CD14-positive monocyte (primary cell): ENCODE data around the gene ZNF684. TPM values are rescaled to one million over a fixed set of nuclear protein-coding genes. Genes with fewer than 3 reads are reported as not detected.

Experiments
- DNase-seq, 3 donors: peaks; one replicate each; pipeline ENCODE4 v3.0.0-alpha.2; 2011 to 2022
- H2AFZ ChIP-seq: 2 replicates; pipeline ENCODE4 v1.6.0; 2012; ENCODE audit warnings: mild to moderate bottlenecking, low read depth, low read length, inconsistent platforms; ENCODE audit not compliant: insufficient read depth, poor library complexity, severe bottlenecking
- H3K27ac ChIP-seq, 2 donors: 1 replicate in 1 of 2; 2 replicates in 1 of 2; pipeline ENCODE4 v1.5.1; 2012 to 2013; ENCODE audit warnings: low read length in 2 of 2, control low read depth in 1 of 2, inconsistent platforms in 1 of 2, low read depth in 1 of 2, mild to moderate bottlenecking in 1 of 2
- H3K27me3 ChIP-seq, 2 donors: one replicate each; pipeline versions ENCODE4 v1.6.0 to v1.6.1; 2011 to 2013; ENCODE audit warnings: low read length in 2 of 2; ENCODE audit not compliant: control insufficient read depth in 2 of 2, insufficient read depth in 2 of 2
- H3K36me3 ChIP-seq, 2 donors: replicated peaks in 1 of 2; 1 replicate in 1 of 2; 2 replicates in 1 of 2; pipeline versions ENCODE4 v1.5.1 to v1.6.1; 2012 to 2013; ENCODE audit warnings: low read length in 2 of 2, control low read depth in 1 of 2, inconsistent platforms in 1 of 2, mild to moderate bottlenecking in 1 of 2; ENCODE audit not compliant: insufficient read depth in 2 of 2, control insufficient read depth in 1 of 2
- H3K4me1 ChIP-seq, 2 donors: 1 replicate in 1 of 2; 2 replicates in 1 of 2; pipeline versions ENCODE4 v1.5.1 to v1.6.1; 2012 to 2013; ENCODE audit warnings: low read length in 2 of 2, control low read depth in 1 of 2, inconsistent platforms in 1 of 2, mild to moderate bottlenecking in 1 of 2, moderate library complexity in 1 of 2; ENCODE audit not compliant: insufficient read depth in 2 of 2, control insufficient read depth in 1 of 2
- H3K4me2 ChIP-seq: replicated peaks from 2 replicates; pipeline ENCODE3; 2012; ENCODE audit warnings: low read length, moderate library complexity, mild to moderate bottlenecking; ENCODE audit not compliant: poor library complexity, severe bottlenecking; ENCODE audit errors: extremely low read depth
- H3K4me3 ChIP-seq, 3 experiments: fragments of 200-600 bp in 1 of 3; sonication (generic) in 1 of 3; replicated peaks in 1 of 3; 1 replicate in 2 of 3; 2 replicates in 1 of 3; pipeline ENCODE4 v1.5.1; 2011 to 2013; ENCODE audit warnings: low read length in 3 of 3, mild to moderate bottlenecking in 3 of 3, control low read depth in 2 of 3, low read depth in 2 of 3, inconsistent platforms in 1 of 3, moderate library complexity in 1 of 3
- H3K79me2 ChIP-seq: 2 replicates; pipeline ENCODE4 v1.6.0; 2012; ENCODE audit warnings: mild to moderate bottlenecking, control low read depth, inconsistent platforms, low read length, moderate library complexity; ENCODE audit not compliant: insufficient read depth
- H3K9ac ChIP-seq: 2 replicates; pipeline ENCODE4 v1.6.0; 2017; ENCODE audit warnings: low read length, mild to moderate bottlenecking; ENCODE audit not compliant: insufficient read depth, poor library complexity, severe bottlenecking
- H3K9me3 ChIP-seq, 2 donors: replicated peaks in 1 of 2; 1 replicate in 1 of 2; 2 replicates in 1 of 2; pipeline versions ENCODE4 v1.5.1 to v1.6.1; 2012 to 2013; ENCODE audit warnings: low read length in 2 of 2, control low read depth in 1 of 2; ENCODE audit not compliant: control insufficient read depth in 1 of 2, insufficient read depth in 1 of 2
- H4K20me1 ChIP-seq: 2 replicates; pipeline ENCODE4 v1.6.0; 2012; ENCODE audit warnings: mild to moderate bottlenecking, low read length, control low read depth, moderate library complexity; ENCODE audit not compliant: insufficient read depth
- H3K27ac Mint-ChIP-seq, 7 donors: one replicate each; pipeline ENCODE4 v1.8.0; 2020; ENCODE audit warnings: mild to moderate bottlenecking in 7 of 7, mixed read lengths in 7 of 7, moderate library complexity in 6 of 7, inconsistent platforms in 2 of 7
- H3K27me3 Mint-ChIP-seq, 3 donors: one replicate each; pipeline ENCODE4 v1.8.0; 2021 to 2022; ENCODE audit warnings: low read depth in 3 of 3, mild to moderate bottlenecking in 3 of 3, mixed read lengths in 3 of 3, moderate library complexity in 3 of 3, inconsistent platforms in 1 of 3
- H3K36me3 Mint-ChIP-seq, 2 donors: one replicate each; pipeline ENCODE4 v1.8.0; 2020; ENCODE audit warnings: mixed read lengths in 2 of 2, inconsistent platforms in 1 of 2, mild to moderate bottlenecking in 1 of 2
- H3K4me1 Mint-ChIP-seq: one replicate; pipeline ENCODE4 v1.8.0; 2020; ENCODE audit warnings: mild to moderate bottlenecking, mixed read lengths
- H3K4me3 Mint-ChIP-seq, 2 donors: one replicate each; pipeline ENCODE4 v1.8.0; 2020; ENCODE audit warnings: mild to moderate bottlenecking in 2 of 2, mixed read lengths in 2 of 2, moderate library complexity in 1 of 2
- H3K9me3 Mint-ChIP-seq, 7 donors: one replicate each; pipeline ENCODE4 v1.8.0; 2020 to 2022; ENCODE audit warnings: mixed read lengths in 7 of 7, mild to moderate bottlenecking in 6 of 7, moderate library complexity in 6 of 7, inconsistent platforms in 2 of 7
- CTCF ChIP-seq: fragments of 200-600 bp; IDR thresholded peaks from one replicate; pipeline ENCODE4 v1.8.0; 2022; ENCODE audit warnings: antibody characterized with exemption, mild to moderate bottlenecking
- WGBS: methylation state at CpG from one replicate; pipeline ENCODE4 v1.1.5; 2013; ENCODE audit warnings: missing lambda C conversion rate; ENCODE audit not compliant: insufficient coverage; 5-methylcytosine and 5-hydroxymethylcytosine counted together
- intact Hi-C, 2 donors: fragments of 100-400 bp; cut with micrococcal nuclease; formaldehyde crosslinking; loops; one replicate each; pipeline versions ENCODE4 v1.15.0 to v1.15.1; 2023
- polyA plus RNA-seq, 3 donors: library from polyadenylated mRNA; depleted of rRNA in 1 of 3; unstranded in 2 of 3; stranded (reverse) in 1 of 3; fragments of 300-500 nt in 2 of 3; fragments of >200 nt in 1 of 3; fragmentation: Illumina TruSeq in 2 of 3; gene quantifications; 1 replicate in 2 of 3; 2 replicates in 1 of 3; pipeline ENCODE4 v1.2.3, GENCODE V29; 2012 to 2021

The ZNF684 gene
- polyA plus RNA-seq, 3 donors, result 2.3 to 3.5 (median 2.7) TPM

- Histone ChIP-seq H2AFZ (no peak overlapping the region), H3K9ac (no peak overlapping the region), H3K27ac (no peak overlapping the region), H3K79me2 (no peaks in the 10 kb centered on the region), H3K4me3 (no peak overlapping the region), H4K20me1 (no peaks in the 10 kb centered on the region), H3K27me3 (no peaks in the 10 kb centered on the region), H3K36me3 (no peaks in the 10 kb centered on the region), H3K4me1 (peaks cover 5 to 10% of the 10 kb centered on the region in 2 donors), H3K9me3 (peaks cover 0 to 3% of the 10 kb centered on the region in 2 donors), H3K4me2 (no peak overlapping the region)
- peak overlapping the region in 3 of 7 donors; percentile 72 to 88 (median 85) for H3K27ac Mint-ChIP-seq
- peaks cover 0 to 2% (median 2%) of the 10 kb centered on the region in 3 donors for H3K27me3 Mint-ChIP-seq
- no peak overlapping the region for H3K4me3 Mint-ChIP-seq
- TF ChIP-seq CTCF, result no peak
- H3K4me1 Mint-ChIP-seq, result peaks cover 8% of the 10 kb centered on the region
- H3K9me3 Mint-ChIP-seq, result peaks cover 0 to 8% (median 3%) of the 10 kb centered on the region in 7 donors
- no peak for DNase-seq
- intact Hi-C loops, result no loop called here
- no peaks in the 10 kb centered on the region for H3K36me3 Mint-ChIP-seq
These were observed 43.9 kb downstream of the ZNF684 start for GRCh38 chr1:40575336-40575735.

GRCh38 chr1:40582116-40582515 is 50.7 kb downstream of the ZNF684 start:
- H3K27ac ChIP-seq, result no peak overlapping the region
- TF ChIP-seq CTCF, result no peak
- no peaks in the 10 kb centered on the region for H3K27me3 ChIP-seq
- Mint-ChIP-seq H3K4me3 (no peak overlapping the region), H3K27ac (no peak overlapping the region), H3K4me1 (no peaks in the 10 kb centered on the region), H3K27me3 (peaks cover 0 to 2% (median under 1%) of the 10 kb centered on the region in 3 donors), H3K9me3 (peaks cover 0 to 4% (median 3%) of the 10 kb centered on the region in 7 donors), H3K36me3 (no peaks in the 10 kb centered on the region)
- no peaks in the 10 kb centered on the region for H4K20me1 ChIP-seq
- no peak overlapping the region for H3K4me3 ChIP-seq
- 100% methylated on average over 1 of the region's 2 CpGs for WGBS
- intact Hi-C loops, result no loop called here
- H3K4me1 ChIP-seq, result no peaks in the 10 kb centered on the region
- no peak overlapping the region for H3K9ac ChIP-seq
- no peak overlapping the region for H3K4me2 ChIP-seq
- no peaks in the 10 kb centered on the region for H3K79me2 ChIP-seq
- H2AFZ ChIP-seq, result no peak overlapping the region
- H3K9me3 ChIP-seq, result no peaks in the 10 kb centered on the region
- H3K36me3 ChIP-seq, result no peaks in the 10 kb centered on the region
- DNase-seq, result no peak
